HG03039 (cell line): ENCODE results near the gene ALDH1A2.
"Not testable (repeated sequence)": the region's sequence is repeated elsewhere in the genome, so short reads cannot be mapped to it uniquely, and the experiment has no call there.

ENCODE experiments used
- ATAC-seq: cut with Tn5 transposase; IDR thresholded peaks from one replicate; pipeline ENCODE4 v1.9.1; 2021; ENCODE audit warnings: mild to moderate bottlenecking, moderate library complexity; ENCODE audit not compliant: unreplicated experiment

Gene ALDH1A2

GRCh38 chr15:58069008-58069407 lies 3.5 kb upstream of the ALDH1A2 start:
- no peak for ATAC-seq

- no peak for ATAC-seq
Measured at GRCh38 chr15:58066042-58066867, 744 bp upstream of the ALDH1A2 start.

GRCh38 chr15:58064980-58065444 lies 499 bp downstream of the ALDH1A2 start:
- no peak for ATAC-seq

- ATAC-seq: no peak
Measured at GRCh38 chr15:58064082-58064979, 1.2 kb downstream of the ALDH1A2 start.

GRCh38 chr15:58063614-58064013 lies 1.9 kb downstream of the ALDH1A2 start:
- no peak for ATAC-seq

- ATAC-seq: no peak
Measured at GRCh38 chr15:58062983-58063382, 2.5 kb downstream of the ALDH1A2 start.

- ATAC-seq: no peak
Measured at GRCh38 chr15:58062175-58062574, 3.3 kb downstream of the ALDH1A2 start.

GRCh38 chr15:58060575-58060974 lies 4.9 kb downstream of the ALDH1A2 start:
- ATAC-seq: no peak

GRCh38 chr15:58058729-58059128 lies 6.8 kb downstream of the ALDH1A2 start:
- no peak for ATAC-seq

- ATAC-seq: no peak
Measured at GRCh38 chr15:58058073-58058472, 7.4 kb downstream of the ALDH1A2 start.

- ATAC-seq: no peak
Measured at GRCh38 chr15:58057559-58057958, 8.0 kb downstream of the ALDH1A2 start.

- no peak for ATAC-seq
Measured at GRCh38 chr15:58056015-58056414, 9.5 kb downstream of the ALDH1A2 start.

GRCh38 chr15:58053315-58054153 lies 12.0 kb downstream of the ALDH1A2 start:
- ATAC-seq: no peak

GRCh38 chr15:58052334-58052733 lies 13.2 kb downstream of the ALDH1A2 start:
- no peak for ATAC-seq

- ATAC-seq: no peak
Measured at GRCh38 chr15:58049520-58050227, 15.8 kb downstream of the ALDH1A2 start.

GRCh38 chr15:58048261-58048660 lies 17.2 kb downstream of the ALDH1A2 start:
- ATAC-seq: no peak

- no peak for ATAC-seq
Measured at GRCh38 chr15:58047149-58047548, 18.4 kb downstream of the ALDH1A2 start.

- no peak for ATAC-seq
Measured at GRCh38 chr15:58046467-58046866, 19.0 kb downstream of the ALDH1A2 start.

GRCh38 chr15:58045376-58045775 lies 20.1 kb downstream of the ALDH1A2 start:
- ATAC-seq: not testable (repeated sequence)

GRCh38 chr15:58044551-58044950 lies 21.0 kb downstream of the ALDH1A2 start:
- ATAC-seq: no peak
